LHCN-M2 (cell line): ENCODE measurements around the gene MBD3L3. TPM values are rescaled to one million over a fixed set of nuclear protein-coding genes. Genes with fewer than 3 reads are reported as not detected.
"Not testable (repeated sequence)": the region's sequence is repeated elsewhere in the genome, so short reads cannot be mapped to it uniquely, and the experiment has no call there.

Experiments
- DNase-seq: peaks from one replicate; pipeline ENCODE4 v3.0.0-alpha.2; 2012; ENCODE audit warnings: low read depth
- polyA plus RNA-seq: library from polyadenylated mRNA; unstranded; fragments of >200 nt; gene quantifications from one replicate; pipeline ENCODE4 v1.2.1, GENCODE V29; 2012; ENCODE audit warnings: missing spikeins
- total RNA-seq: library from RNA; depleted of rRNA; stranded (reverse); fragments of >200 nt; gene quantifications from 2 replicates; pipeline ENCODE4 v1.2.3, GENCODE V29; 2014; rRNA removed

Gene MBD3L3
- not detected in 2 replicates for total RNA-seq
- polyA plus RNA-seq, result not detected

- DNase-seq, result not testable (repeated sequence)
Measured at GRCh38 chr19:7058576-7058975, at the start of gene MBD3L3. Gene MBD3L3, minus strand, starts transcription at chr19:7058676. Its CDS starts 71 bp downstream, at chr19:7058605.

DNA sequence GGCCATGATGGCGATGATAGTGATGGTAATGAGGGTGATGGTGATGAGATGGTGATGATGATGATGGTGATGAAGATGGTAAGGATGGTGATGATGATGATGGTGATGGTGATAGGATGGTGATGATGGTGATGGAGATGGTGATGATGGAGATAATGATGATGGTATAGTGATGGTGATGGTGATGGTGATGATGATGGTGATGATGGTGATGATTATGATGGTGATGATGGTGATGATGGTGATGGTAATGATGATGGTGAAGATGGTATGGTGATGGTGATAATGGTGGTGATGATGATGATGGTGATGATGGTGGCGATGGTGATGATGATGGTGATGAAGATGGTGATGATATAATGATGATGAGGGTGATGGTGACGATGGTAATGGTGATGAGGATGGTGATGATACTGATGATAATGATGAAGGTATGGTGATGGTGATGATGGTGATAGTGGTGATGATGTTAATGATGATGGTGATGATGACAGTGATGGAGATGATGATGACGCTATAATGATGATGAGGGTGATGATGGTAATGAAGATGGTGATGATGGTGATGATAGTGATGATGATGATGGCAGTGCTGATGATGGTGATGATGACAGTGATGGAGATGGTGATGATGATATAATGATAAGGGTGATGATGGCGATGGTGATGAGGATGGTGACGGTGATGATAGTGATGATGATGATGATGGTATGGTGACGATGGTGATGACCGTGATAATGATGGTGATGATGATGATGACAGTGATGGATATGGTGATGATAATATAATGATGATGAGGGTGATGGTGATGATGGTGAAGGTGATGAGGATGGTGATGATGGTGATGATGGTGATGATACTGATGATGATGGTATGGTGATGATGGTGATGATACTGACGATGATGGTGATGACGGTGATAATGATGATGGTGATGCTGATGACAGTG, 48.5 kb upstream of the MBD3L3 start:
- no peak for DNase-seq

GRCh38 chr19:7104747-7105447, 46.4 kb upstream of the MBD3L3 start:
- no peak for DNase-seq

DNA sequence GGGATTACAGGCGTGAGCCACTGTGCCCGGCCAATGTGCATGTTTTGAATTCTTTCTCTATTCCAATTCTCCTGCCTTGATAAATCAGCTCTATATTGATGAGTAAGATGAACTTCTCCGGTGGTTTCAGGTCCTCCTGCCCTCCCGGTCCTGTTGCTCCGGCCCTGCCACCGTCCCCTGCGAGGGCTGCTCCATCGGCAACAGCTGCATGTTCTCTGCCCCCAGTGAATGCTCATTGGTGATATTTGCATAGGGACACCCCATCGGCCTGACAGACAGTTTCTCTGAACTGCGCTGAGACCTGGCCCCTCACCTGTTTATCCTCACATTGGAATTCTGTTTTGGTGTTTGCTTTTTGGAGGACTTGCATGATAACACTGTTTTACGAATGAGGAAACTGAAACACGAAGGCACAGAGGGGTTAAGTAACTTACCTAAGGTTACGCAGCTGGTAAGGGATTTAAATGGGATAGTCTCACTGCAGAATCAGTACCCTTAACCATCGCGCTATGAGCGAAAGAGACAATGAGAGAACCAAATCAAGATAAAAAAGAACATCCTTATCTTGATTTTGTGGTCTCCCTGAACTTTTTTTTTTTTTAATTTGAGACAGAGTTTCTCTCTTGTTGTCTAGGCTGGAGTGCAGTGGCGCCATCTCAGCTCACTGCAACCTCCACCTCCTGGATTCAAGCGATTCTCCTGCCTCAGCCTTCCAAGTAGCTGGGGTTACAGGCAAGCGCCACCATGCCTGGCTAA, 43.2 kb upstream of the MBD3L3 start:
- DNase-seq, result no peak

GRCh38 chr19:7099597-7099921, 41.1 kb upstream of the MBD3L3 start:
- no peak for DNase-seq

GRCh38 chr19:7098701-7099596, 40.5 kb upstream of the MBD3L3 start:
- peak; percentile 87 for DNase-seq

DNA sequence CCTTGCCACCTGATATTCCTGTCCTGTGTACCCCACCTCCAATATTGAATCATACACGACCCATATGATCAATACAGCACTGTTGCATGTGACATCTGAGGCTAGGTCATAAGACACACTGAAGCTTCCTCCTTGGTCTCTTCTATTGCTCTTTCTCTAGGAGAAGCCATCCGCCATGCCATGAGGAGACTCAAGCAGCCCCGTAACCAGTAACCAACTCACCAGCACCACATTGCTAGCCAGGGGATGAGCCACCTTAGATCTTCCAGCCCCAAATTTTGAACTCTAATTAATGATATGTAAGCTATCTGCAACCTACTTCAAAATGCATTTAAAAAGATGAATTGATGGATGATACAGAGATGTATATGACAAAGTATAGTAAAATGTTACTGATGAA, 39.6 kb upstream of the MBD3L3 start:
- no peak for DNase-seq

DNA sequence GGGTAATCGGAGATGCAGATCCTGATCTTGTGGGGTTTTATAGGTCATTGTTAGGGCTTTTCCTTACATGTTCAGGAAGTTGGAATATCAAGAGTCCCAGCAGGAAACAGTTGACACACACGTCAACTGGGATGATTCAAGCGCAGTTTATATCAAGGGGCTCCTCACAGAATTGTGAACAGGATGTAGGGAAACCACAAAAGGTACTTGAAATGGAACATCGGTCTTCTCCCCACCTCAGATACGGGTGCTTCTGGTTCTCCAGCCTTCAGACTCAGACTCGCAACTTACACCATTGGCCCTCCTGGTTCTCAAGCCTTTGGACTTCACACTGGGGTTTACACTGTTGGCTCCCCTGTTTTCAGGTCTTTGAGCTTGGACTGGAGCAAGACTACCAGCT, 30.5 kb upstream of the MBD3L3 start:
- no peak for DNase-seq

- DNase-seq, result peak; percentile 44
Measured at GRCh38 chr19:7083076-7083956, 24.8 kb upstream of the MBD3L3 start.

DNA sequence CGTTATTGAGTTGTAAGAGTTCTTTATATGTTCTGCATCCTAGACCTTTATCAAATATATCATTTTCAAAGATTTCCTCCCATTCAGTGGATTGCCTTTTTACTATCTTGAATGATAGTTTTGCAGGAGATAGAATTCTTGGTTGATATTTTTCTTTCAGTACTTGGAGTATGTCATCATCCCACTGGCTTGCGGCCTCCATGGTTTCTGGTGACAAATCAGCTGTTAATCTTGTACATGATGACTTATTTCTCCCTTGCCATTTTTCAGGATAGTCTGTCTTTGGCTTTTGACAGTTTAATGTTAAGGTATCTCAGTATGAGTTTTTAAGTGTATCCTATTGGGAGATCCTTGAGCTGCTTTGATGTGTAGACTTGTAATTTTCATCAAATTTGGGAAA, 19.5 kb upstream of the MBD3L3 start:
- DNase-seq, result no peak

DNA sequence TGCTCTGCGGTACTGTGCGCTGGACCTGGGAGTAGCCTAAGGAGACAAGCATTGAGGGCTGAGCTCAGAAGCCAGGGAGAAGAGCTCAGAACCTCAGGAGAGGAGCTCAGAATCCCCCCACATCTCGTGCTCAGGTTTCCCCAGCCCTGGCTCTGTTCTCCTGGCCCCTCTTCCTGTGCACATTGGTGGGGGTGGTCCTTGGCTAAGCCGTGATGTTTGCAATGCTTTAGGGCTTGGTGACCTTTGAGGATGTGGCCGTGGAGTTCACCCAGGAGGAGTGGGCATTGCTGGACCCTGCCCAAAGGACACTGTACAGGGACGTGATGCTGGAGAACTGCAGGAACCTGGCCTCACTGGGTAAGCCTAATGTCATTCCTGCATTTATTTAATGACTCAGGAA, 17.7 kb upstream of the MBD3L3 start:
- DNase-seq, result no peak

DNA sequence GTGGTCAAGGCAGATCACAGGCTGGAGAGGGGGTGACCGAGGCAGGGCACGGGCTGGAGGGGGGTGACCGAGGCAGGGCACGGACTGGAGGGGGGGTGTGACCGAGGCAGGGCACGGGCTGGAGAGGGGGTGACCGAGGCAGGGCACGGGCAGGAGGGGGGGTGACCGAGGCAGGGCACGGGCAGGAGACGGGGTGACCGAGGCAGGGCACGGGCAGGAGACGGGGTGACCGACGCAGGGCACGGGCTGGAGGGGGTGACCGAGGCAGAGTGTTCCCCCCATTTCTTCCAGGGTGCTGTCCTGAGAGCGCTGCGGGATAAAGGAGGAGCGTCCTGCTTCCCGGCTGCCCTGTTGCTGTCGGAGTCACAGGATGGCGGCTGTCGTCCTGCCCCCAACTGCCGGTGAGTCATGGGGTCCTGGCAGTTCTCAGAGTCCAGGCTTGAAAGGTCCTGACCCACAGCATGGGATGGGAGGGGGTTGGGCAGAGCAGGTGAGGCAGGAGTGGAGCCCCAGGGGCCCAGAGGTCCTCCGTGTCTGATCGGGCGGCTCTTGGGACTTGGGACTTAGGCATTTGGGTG, 16.3 kb upstream of the MBD3L3 start:
- no peak for DNase-seq

DNA sequence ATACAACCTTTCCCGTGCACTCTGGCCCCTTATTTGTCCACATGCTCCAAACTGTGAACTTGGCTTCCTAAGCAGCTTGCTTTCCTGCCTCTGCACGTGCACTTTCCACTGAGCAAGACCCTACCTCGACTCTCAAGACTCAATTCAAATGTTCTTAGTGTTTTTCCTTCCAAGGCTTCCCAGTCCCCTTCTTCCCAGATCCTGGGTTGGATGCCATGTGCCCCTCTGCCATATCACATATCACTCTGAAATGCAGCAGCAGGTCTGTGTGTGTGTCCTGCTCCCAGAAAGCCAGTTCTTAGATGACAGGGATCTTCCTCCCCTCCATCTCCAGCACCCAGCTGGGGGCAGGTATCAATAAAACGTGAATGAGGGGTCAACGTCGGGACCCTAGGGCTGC, 14.1 kb upstream of the MBD3L3 start:
- no peak for DNase-seq

- no peak for DNase-seq
Measured at GRCh38 chr19:7069904-7070226, 11.4 kb upstream of the MBD3L3 start.

GRCh38 chr19:7069042-7069903, 10.8 kb upstream of the MBD3L3 start, which contains the start of gene ZNF557:
Gene ZNF557, plus strand, starts transcription at chr19:7069703. Its CDS starts 5,372 bp downstream, at chr19:7075075.
- peak; percentile 94 for DNase-seq

DNA sequence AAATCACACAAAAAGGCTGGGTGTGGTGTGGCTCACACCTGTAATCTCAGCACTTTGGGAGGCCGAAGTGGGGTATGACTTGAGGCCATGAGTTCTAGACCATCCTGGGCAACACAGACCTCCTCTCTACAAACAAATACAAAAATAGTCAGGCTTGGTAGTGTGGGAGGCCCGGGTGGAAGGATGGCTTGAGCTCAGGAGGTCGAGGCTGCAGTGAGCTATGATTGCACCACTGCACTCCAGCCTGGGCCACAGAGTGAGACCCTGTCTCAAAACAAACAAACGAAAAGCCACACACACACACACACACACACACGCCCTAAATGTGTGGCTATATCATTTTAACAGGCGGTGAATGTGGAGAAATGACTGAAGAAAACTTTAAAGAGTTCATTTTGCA, 10.1 kb upstream of the MBD3L3 start:
- DNase-seq, result no peak

- DNase-seq, result peak; percentile 35
Measured at GRCh38 chr19:7067716-7068115, 9.2 kb upstream of the MBD3L3 start.

DNA sequence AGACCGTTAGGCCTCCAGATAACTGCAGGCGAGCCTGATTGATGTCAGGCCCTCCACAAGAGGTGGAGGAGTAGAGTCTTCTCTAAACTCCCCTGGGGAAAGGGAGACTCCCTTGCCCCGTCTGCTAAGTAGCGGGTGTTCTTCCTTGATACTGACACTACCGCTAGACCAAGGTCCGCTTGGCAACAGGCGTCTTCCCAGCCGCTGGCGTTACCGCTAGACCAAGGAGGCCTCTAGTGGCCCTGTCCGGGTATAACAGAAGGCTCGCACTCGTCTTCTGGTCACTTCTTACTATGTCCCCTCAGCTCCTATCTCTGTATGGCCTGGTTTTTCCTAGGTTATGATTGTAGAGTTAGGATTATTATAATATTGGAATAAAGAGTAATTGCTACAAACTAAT, 8.6 kb upstream of the MBD3L3 start:
- not testable (repeated sequence) for DNase-seq
